ENCODE data around the gene EDN1.

GRCh38 chr6:12327988-12328387 is 37.8 kb downstream of the EDN1 start:
- TF ChIP-seq CTCF (IDR thresholded peaks at IDR 0.05) (no peak), SIN3A (IDR thresholded peaks at IDR 0.05; ENCODE audit: borderline replicate concordance, insufficient read depth, low read depth, low read length) (no peak), REST (IDR thresholded peaks at IDR 0.05; ENCODE audit: insufficient read depth in 1 of 2, low read depth in 2 of 2, low read length in 1 of 2) (no peak), POLR2AphosphoS5 (IDR thresholded peaks at IDR 0.05; ENCODE audit: low read depth, low read length) (no peak)

All from Panc1 (cell line).